Suprapubic skin (tissue), 3 donors: Measurements from ENCODE around the gene DARS1.

ENCODE experiments used
- CTCF ChIP-seq, 2 donors: fragments of 200-600 bp in 1 of 2; fragments of 450-650 bp in 1 of 2; sonication (generic) in 1 of 2; IDR thresholded peaks; one replicate each; pipeline ENCODE4 v1.5.1; 2016 to 2019; ENCODE audit warnings: antibody characterized with exemption in 2 of 2, mild to moderate bottlenecking in 1 of 2, moderate library complexity in 1 of 2
- EP300 ChIP-seq: sonication (generic); formaldehyde crosslinking; IDR thresholded peaks from one replicate; pipeline ENCODE4 v1.6.1; 2017; ENCODE audit warnings: antibody characterized with exemption
- POLR2A ChIP-seq, 2 donors: fragments of 450-650 bp; IDR thresholded peaks; one replicate each; pipeline ENCODE4 v1.6.1; 2017; ENCODE audit warnings: antibody characterized with exemption in 2 of 2, mild to moderate bottlenecking in 2 of 2, moderate library complexity in 2 of 2

DNA sequence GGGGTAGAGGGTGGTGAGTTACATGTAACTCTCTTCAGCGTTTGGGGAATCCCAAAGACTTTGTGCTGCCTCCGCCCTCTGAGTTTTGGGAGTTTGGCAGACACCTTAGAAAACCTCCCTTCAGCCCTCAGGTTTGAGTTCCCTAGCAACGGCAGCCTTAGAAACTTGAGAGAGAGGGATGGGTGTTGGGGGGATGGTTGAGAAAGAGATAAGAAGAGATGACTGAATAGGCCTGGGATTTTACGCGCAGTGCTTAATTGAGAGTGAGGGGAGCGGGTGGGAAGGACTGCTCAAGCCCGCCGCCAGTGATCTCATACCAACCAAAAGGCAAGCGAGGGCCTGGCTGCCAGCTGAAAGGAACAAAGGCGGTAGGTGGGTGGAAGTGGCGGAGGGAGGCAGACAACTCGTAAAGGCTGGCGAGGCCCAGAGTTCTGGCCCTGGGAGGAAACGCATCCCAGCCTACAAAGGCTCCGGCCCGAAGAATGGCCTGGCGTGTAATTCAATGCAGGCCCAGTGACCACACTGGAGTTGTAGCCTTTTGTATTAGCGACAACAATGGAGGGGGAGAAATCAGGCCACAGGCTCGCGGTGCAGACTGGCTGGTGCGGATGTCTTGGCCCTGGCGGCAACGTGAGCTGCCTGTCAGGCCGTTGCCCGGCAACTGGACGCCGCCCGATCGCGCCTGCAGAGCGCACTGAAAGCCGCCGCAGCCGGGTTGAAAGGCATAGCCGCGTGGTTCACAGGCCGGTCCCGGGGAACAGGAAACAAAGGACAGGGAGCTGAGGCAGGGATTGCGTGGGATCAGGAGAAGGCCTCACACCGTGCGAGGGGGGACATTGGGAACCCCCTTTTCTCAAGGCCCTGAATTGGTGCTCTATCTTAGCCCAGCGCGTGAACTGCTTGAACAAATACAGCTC, 39.9 kb upstream of the DARS1 start:
- TF ChIP-seq CTCF (IDR thresholded peaks at IDR 0.05) (no peak), EP300 (no peak), POLR2A (IDR thresholded peaks at IDR 0.05) (no peak)
